ENCODE data around the gene ARPC3. TPM values are rescaled to one million over a fixed set of nuclear protein-coding genes. Genes with fewer than 3 reads are reported as not detected.

ARPC3 gene
- total RNA-seq, 1 experiment from 2014 or later = 188 TPM

GRCh38 chr12:110468214-110469048 lies 18.3 kb upstream of the ARPC3 start, which contains the start of the genes FAM216A and GPN3:
FAM216A (plus strand) TSS chr12:110468845; CDS start chr12:110468876, 31 bp downstream.
GPN3 (minus strand) TSS chr12:110468257; CDS start chr12:110468203, 54 bp downstream.
- no peaks in the 10 kb centered on the region for H3K9me3 ChIP-seq (ENCODE audit: control insufficient read depth, low read depth, low read length)
- Mint-ChIP-seq H3K4me3 (peak within 1 kb of the TSS; percentile 98 to 99), H3K27me3 (ENCODE audit: low read depth) (no peaks in the 10 kb centered on the region), H3K4me1 (peaks cover 13 to 23% of the 10 kb centered on the region in 2 experiments), H3K27ac (peak within 1 kb of the TSS; percentile 98 to 100 (median 100)), H3K9me3 (peaks cover 0 to 6% of the 10 kb centered on the region in 2 experiments; a peak in 2 of 5 replicates), H3K36me3 (ENCODE audit: insufficient read depth in 1 of 3, low read depth in 3 of 3) (peaks cover 10 to 38% (median 26%) of the 10 kb centered on the region in 3 experiments)
- H3K27me3 ChIP-seq (ENCODE audit: insufficient read depth, low read length) = no peaks in the 10 kb centered on the region
- peak within 1 kb of the TSS; percentile 83 for H3K9ac ChIP-seq (ENCODE audit: extremely low read depth, insufficient read length, low read length)
- peak within 1 kb of the TSS; percentile 11 for H3K27ac ChIP-seq (ENCODE audit: insufficient read length, low read depth, low read length)
- peak within 1 kb of the TSS; percentile 70 for H2BK120ac ChIP-seq (ENCODE audit: low read depth, low read length, poor library complexity, severe bottlenecking)
- no peak within 1 kb of the TSS for H2BK12ac ChIP-seq (ENCODE audit: insufficient read length, low read depth, low read length)
- H3K56ac ChIP-seq (ENCODE audit: insufficient read length, low read depth, low read length) = no peak within 1 kb of the TSS
- H3K4me1 ChIP-seq (ENCODE audit: insufficient read depth, low read length) = peaks cover 3% of the 10 kb centered on the region; the same call in 1 of the 2 replicates
- DNase-seq = peak; percentile 98
- no peak within 1 kb of the TSS for H2AFZ ChIP-seq (ENCODE audit: low read length)
- no peak within 1 kb of the TSS for H3K23ac ChIP-seq (ENCODE audit: insufficient read length, low read depth, low read length)
- peaks cover 12% of the 10 kb centered on the region; the same call in 1 of the 2 replicates for H3K79me2 ChIP-seq (ENCODE audit: insufficient read depth, low read length)
- H2BK20ac ChIP-seq (ENCODE audit: low read depth, low read length, poor library complexity, severe bottlenecking) = no peak within 1 kb of the TSS
- no peaks in the 10 kb centered on the region for H4K20me1 ChIP-seq (ENCODE audit: control insufficient read depth, insufficient read depth, insufficient read length)
- no peak within 1 kb of the TSS for H2AK5ac ChIP-seq (ENCODE audit: insufficient read length, low read length)
- H3T11ph ChIP-seq (ENCODE audit: low read length) = no peak within 1 kb of the TSS
- H3K14ac ChIP-seq (ENCODE audit: insufficient read depth, low read length) = peak within 1 kb of the TSS; percentile 96
- H3K79me1 ChIP-seq (ENCODE audit: insufficient read depth, low read depth, low read length, poor library complexity, severe bottlenecking) = no peaks in the 10 kb centered on the region
- no CpG with 5 or more reads among the region's 78 CpGs for WGBS (ENCODE audit: extremely low coverage, insufficient read length, low lambda C conversion rate)
- H4K91ac ChIP-seq (ENCODE audit: insufficient read length, low read depth, low read length) = no peak within 1 kb of the TSS
- peak within 1 kb of the TSS; percentile 95 for H3K4me2 ChIP-seq (ENCODE audit: insufficient read depth, insufficient read length, low read length)
- no peak within 1 kb of the TSS; the same call in 1 of the 2 replicates for H3K4ac ChIP-seq (ENCODE audit: low read depth, low read length)
- no peak within 1 kb of the TSS for H4K5ac ChIP-seq (ENCODE audit: insufficient read length, low read depth, low read length)
- TF ChIP-seq CTCF (conservative IDR thresholded peaks at IDR 0.05) = no peak
- no peak within 1 kb of the TSS for H2BK15ac ChIP-seq (ENCODE audit: low read depth, low read length)
- peak within 1 kb of the TSS; percentile 84 for H3K18ac ChIP-seq (ENCODE audit: insufficient read length, low read depth, low read length)
- no peak within 1 kb of the TSS for H2BK5ac ChIP-seq (ENCODE audit: insufficient read length, low read length)
- peaks cover 3% of the 10 kb centered on the region for H3K23me2 ChIP-seq (ENCODE audit: insufficient read length, low read depth, low read length, poor library complexity, severe bottlenecking)
- no peak within 1 kb of the TSS for H4K8ac ChIP-seq (replicated peaks; ENCODE audit: insufficient read length, low read depth, low read length)
